Stomach (tissue), 4 donors: ENCODE measurements around the gene MXI1.
"Not testable (repeated sequence)": the region's sequence is repeated elsewhere in the genome, so short reads cannot be mapped to it uniquely, and the experiment has no call there.

Experiments used
- POLR2A ChIP-seq, 4 donors: fragments of 450-650 bp; IDR thresholded peaks; one replicate each; pipeline ENCODE4 v1.6.1; 2016; ENCODE audit warnings: antibody characterized with exemption in 4 of 4, control low read depth in 2 of 4, mild to moderate bottlenecking in 1 of 4, moderate library complexity in 1 of 4
- TF ChIP-seq, protein P1 (sequence below), 7 experiments: fragments of 450-650 bp in 4 of 7; fragments of 200-600 bp in 3 of 7; sonication (generic) in 3 of 7; IDR thresholded peaks; one replicate each; pipeline ENCODE4 v1.5.1; 2016 to 2019; ENCODE audit warnings: antibody characterized with exemption in 7 of 7, control low read depth in 2 of 7, mild to moderate bottlenecking in 1 of 7

DNA sequence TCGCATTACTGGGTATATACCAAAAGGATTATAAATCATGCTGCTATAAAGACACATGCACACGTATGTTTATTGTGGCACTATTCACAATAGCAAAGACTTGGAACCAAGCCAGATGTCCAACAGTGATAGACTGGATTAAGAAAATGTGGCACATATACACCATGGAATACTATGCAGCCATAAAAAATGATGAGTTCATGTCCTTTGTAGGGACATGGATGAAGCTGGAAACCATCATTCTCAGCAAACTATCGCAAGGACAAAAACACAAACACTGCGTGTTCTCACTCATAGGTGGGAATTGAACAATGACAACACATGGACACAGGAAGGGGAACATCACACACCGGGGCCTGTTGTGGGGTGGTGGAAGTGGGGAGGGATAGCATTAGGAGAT lies 40.4 kb downstream of the MXI1 start:
- TF ChIP-seq, protein P1, sequence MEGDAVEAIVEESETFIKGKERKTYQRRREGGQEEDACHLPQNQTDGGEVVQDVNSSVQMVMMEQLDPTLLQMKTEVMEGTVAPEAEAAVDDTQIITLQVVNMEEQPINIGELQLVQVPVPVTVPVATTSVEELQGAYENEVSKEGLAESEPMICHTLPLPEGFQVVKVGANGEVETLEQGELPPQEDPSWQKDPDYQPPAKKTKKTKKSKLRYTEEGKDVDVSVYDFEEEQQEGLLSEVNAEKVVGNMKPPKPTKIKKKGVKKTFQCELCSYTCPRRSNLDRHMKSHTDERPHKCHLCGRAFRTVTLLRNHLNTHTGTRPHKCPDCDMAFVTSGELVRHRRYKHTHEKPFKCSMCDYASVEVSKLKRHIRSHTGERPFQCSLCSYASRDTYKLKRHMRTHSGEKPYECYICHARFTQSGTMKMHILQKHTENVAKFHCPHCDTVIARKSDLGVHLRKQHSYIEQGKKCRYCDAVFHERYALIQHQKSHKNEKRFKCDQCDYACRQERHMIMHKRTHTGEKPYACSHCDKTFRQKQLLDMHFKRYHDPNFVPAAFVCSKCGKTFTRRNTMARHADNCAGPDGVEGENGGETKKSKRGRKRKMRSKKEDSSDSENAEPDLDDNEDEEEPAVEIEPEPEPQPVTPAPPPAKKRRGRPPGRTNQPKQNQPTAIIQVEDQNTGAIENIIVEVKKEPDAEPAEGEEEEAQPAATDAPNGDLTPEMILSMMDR (IDR thresholded peaks at IDR 0.05): not testable (repeated sequence)
- TF ChIP-seq POLR2A (IDR thresholded peaks at IDR 0.05): not testable (repeated sequence)
